ENCODE data around the gene TCF4.

Gene TCF4

GRCh38 chr18:55283309-55283708 lies 304.7 kb downstream of the TCF4 start:
- in situ Hi-C loops (cut with HindIII; ENCODE audit: low sequenced_read_pairs), result no loop called here

- in situ Hi-C loops (cut with HindIII; ENCODE audit: low sequenced_read_pairs), result no loop called here
Observed at GRCh38 chr18:55280503-55280902, 307.5 kb downstream of the TCF4 start.

DNA sequence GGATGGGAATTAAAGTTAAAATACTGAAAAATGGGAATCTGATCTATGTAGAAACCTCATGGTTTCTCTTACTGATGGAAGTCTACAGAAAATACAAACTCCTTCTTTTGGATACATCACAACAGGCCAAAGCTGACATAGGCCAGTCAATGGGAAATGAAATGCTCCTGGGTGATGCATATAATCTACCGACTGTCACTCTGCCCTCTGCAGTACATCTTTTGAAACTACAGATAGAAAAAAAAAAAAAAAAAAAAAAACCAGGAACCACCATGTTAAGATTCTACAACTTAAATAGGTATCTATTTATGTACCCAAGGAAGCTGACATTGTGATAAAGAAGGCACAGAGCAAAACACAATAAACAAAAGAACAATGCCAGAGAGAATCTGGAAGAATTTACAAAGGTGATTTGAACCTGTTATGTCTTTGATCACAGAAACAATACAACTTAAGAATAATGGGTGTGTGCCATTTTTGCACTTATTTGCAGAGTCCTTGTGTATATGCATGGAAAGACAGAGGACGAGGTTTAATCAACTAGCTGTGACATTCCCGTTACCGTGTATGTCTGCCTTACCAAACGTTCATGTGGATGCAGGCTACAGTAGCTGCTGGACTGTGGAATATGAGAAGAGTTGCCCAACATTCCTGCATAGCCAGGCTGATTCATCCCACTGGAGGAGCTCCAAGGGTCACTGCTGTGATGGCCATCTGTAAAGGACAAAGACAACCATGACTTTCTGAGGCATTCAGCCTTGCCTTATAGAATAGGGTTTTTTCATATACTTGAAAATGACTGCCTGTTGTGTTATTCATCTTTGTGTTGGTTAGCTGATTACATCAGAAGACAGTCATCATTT lies 312.7 kb downstream of the TCF4 start:
- in situ Hi-C loops (cut with HindIII; ENCODE audit: low sequenced_read_pairs), result no loop called here

DNA sequence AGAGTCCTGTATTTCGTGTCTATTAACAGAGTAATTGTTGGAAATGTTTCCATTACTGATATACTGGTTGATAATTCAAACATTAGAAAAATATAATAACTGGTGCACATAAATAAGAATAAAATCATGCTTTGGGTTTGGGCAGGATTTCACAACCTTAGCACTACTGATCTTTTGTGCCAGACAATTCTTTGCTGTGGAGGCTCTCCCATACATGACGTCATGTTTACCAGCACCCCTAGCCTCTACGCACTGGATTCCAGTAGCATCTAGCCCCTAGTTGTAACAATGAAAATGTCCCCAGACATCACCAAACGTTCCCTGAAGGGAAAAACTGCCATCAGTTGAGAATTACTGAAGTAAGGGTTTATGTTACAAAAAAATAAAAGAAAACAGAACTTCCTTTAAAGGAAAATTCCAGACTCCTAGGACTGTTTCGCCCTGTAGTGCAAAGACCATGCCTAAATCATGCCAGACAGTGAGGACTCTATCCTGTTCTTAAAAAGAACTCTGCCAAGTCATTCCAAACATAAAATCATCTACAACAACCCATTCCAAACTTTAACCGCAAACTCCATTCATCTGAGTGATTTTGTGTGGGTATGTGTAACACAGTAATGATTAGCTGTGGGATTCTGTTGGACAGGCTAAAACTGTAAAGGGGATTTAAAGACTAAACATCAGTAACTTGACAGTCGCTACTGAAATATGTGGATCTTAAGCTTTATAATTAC lies 315.3 kb downstream of the TCF4 start:
- in situ Hi-C loops (cut with HindIII; ENCODE audit: low sequenced_read_pairs), result no loop called here

- in situ Hi-C loops (cut with HindIII; ENCODE audit: low sequenced_read_pairs), result loop anchor here (5.0 kb wide), 1 partner anchor 48 kb away; no protein-coding TSS in a partner anchor
Observed at GRCh38 chr18:55269622-55270021, 318.4 kb downstream of the TCF4 start.

GRCh38 chr18:55268628-55269275 lies 319.2 kb downstream of the TCF4 start:
- in situ Hi-C loops (cut with HindIII; ENCODE audit: low sequenced_read_pairs), result loop anchor here (5.0 kb wide), 1 partner anchor 49 kb away; no protein-coding TSS in a partner anchor

DNA sequence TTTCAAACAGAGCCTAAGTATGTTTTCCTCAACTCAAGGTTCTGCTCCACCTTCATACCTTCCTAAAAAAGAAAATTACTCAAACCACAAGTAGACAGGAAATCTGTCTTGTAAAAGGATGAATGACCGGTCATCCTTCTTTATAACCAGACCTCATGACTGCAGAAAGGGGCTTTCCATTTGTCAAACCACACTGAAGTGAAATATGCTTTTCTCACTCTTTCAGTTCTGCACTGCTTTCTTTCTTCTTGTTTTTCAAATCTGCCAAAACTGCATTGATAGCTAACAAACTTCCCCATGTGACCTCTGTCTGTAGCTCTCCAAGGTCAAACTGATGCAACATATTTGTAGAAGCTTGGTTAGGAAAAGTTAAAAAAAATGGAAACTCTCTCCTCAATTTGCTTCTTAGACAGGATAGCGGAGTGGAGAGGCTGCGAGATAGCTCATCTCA lies 319.8 kb downstream of the TCF4 start:
- in situ Hi-C loops (cut with HindIII; ENCODE audit: low sequenced_read_pairs), result loop anchor here (5.0 kb wide), 1 partner anchor 49 kb away; no protein-coding TSS in a partner anchor

DNA sequence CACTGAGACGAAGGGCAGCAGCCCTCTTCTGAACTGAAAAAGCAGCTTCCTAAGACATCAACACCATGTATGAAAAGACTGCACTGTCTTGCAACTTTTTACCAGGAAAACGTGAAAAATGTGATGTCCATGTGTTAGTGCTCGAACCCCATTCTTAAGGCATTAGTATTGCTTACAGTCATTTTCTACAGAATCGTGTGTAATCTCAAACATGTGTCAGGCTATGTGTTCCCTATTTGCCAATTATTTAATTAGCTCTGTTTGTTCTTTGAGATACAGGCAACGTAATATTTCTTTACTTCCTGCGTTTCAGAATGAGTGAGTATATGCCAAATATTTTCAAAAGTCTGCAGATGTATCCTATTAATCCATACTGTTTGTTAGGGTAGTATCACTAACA lies 321.0 kb downstream of the TCF4 start:
- in situ Hi-C loops (cut with HindIII; ENCODE audit: low sequenced_read_pairs), result loop anchor here (5.0 kb wide), 1 partner anchor 50 kb away; no protein-coding TSS in a partner anchor

DNA sequence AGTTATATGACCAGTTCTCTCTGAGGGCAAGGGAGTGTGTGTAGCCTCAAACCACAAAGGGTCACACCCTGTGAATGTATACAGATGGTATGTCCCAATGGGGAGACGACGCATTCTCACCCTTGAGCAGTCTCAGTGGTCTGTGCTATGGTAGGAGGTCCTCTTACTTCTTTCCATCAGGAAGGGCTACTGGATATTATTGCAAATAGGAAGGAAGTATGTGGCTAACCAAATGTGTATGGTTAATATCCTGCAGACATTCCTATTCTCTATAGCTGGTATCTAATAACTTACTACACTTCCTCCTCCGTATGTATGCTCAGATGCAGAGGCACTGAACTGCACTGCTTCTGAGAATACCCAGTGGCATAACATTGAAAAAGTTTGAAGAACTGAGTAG lies 322.0 kb downstream of the TCF4 start:
- in situ Hi-C loops (cut with HindIII; ENCODE audit: low sequenced_read_pairs), result loop anchor here (5.0 kb wide), 1 partner anchor 51 kb away; no protein-coding TSS in a partner anchor

- in situ Hi-C loops (cut with HindIII; ENCODE audit: low sequenced_read_pairs), result loop anchor here (5.0 kb wide), 1 partner anchor 52 kb away; no protein-coding TSS in a partner anchor
Observed at GRCh38 chr18:55265130-55265675, 322.8 kb downstream of the TCF4 start.

DNA sequence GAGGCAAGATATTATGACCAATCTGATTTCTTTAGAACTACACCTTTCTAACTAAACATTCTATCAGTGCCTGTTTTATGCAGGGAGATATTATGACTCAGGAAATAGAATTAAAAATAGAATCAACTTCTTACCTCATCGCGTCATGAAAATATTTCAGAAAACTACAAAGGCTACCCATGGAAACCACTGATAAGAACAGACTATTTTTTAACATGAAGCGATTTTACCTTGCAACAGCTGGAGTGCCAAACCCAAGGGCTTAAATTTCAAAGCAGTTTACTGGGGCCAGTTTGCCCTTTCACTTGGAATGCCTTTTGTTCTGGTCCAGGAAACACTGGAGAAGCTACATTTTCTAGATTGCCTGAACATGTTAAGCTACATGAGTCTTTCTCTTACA lies 323.9 kb downstream of the TCF4 start:
- in situ Hi-C loops (cut with HindIII; ENCODE audit: low sequenced_read_pairs), result no loop called here

- in situ Hi-C loops (cut with HindIII; ENCODE audit: low sequenced_read_pairs), result no loop called here
Observed at GRCh38 chr18:55262021-55262560, 325.9 kb downstream of the TCF4 start.

DNA sequence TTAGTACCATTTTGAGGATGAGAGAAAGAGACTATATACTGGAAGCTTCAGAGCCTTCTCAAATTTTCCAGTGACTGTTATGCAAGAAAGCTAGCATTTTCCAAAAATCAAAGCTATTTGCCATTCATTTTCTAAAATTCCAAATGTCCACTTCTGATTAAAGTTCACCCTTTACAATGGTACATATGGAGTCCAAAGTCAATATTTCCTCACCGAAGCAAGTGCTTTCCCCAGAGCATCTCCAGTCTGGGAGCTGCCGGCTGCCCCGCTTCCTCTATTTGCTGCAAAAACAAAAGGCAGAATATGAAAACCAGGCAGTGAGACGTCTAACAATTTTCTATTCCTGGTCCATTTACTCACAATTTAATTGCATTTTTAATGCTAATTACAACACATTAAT lies 326.7 kb downstream of the TCF4 start:
- in situ Hi-C loops (cut with HindIII; ENCODE audit: low sequenced_read_pairs), result no loop called here

GRCh38 chr18:55258088-55258487 lies 329.9 kb downstream of the TCF4 start:
- in situ Hi-C loops (cut with HindIII; ENCODE audit: low sequenced_read_pairs), result no loop called here

DNA sequence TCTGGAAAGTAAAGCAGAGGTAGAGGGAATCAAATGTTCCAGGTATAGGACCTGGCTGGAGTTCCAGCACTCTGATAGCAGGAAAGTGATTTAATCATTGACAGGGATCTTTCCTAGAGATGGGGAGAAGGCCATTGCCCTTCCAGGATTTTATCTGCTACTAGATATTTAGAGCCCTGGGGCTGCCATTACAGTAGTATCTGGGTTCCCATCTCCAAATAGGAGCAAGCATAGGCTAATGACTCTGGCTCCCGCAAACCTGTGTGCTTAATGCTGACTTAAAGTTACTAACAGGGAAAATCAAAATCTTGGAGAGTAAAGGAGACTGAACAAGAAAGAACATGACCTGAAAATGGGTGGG lies 331.1 kb downstream of the TCF4 start:
- in situ Hi-C loops (cut with HindIII; ENCODE audit: low sequenced_read_pairs), result no loop called here

DNA sequence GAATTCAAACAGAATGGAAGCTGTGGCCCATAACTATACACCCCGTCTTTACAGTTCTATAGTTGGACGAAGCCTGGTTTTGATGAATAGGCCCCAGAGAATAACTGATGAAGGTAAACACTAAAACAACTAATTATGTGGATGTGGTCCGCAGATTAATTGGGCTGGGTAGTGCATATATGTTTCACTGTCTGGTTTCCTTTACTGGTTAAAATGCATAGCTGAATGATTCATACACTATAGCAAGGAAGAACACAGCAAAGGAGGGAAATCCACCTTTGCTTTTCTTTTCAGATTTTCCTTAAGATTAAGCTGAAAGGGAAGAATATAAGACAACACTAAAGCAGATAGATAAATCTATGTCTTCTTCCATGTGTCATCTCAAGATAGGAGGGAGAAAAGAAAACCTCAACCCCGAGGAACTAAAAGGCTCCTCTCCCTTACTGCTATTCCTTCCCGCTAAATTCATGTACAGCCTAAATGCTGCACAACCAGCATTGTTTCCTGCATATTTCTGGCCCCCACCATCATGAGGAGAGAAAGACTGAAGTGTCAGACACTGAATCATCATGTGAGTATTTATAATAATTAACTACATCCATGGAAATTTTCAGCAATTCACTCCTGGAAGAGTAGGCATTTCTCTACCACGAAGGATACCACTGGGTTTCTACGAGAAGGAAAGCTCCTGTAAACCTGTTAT lies 331.6 kb downstream of the TCF4 start:
- in situ Hi-C loops (cut with HindIII; ENCODE audit: low sequenced_read_pairs), result no loop called here

GRCh38 chr18:55253814-55254213 lies 334.2 kb downstream of the TCF4 start:
- in situ Hi-C loops (cut with HindIII; ENCODE audit: low sequenced_read_pairs), result no loop called here

DNA sequence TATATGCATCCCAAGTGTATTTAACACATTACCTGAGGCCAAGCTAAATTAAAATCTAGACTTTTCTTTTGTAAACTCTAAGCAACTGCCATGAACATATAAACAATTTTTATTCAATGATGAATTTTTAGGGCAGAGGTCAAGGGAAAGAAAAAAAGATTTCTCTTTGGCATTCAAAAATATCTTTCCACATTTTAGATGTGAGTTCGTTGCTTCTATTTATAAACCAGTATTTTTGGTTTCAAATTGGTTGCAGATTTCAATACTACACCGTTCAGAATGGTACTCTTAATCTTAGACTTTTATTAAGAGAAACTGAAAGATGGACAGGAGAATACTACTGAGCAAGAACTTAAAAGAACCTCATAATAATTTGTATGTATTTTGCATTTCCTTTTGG lies 335.1 kb downstream of the TCF4 start:
- in situ Hi-C loops (cut with HindIII; ENCODE audit: low sequenced_read_pairs), result no loop called here

GRCh38 chr18:55252053-55252675 lies 335.8 kb downstream of the TCF4 start:
- in situ Hi-C loops (cut with HindIII; ENCODE audit: low sequenced_read_pairs), result no loop called here
